Embryonic facial prominence (tissue), 1 donor: ENCODE measurements around the gene CPSF4L.
"Not testable (repeated sequence)": the region's sequence is repeated elsewhere in the genome, so short reads cannot be mapped to it uniquely, and the experiment has no call there.

Source experiments
- DNase-seq: peaks from one replicate; pipeline ENCODE4 v3.0.0-alpha.2; 2016; ENCODE audit errors: extremely low spot score

Gene CPSF4L

GRCh38 chr17:73268582-73269328 lies 7.1 kb upstream of the CPSF4L start:
- no peak for DNase-seq

GRCh38 chr17:73267648-73268537 lies 6.2 kb upstream of the CPSF4L start:
- no peak for DNase-seq

- no peak for DNase-seq
These were observed 5.1 kb upstream of the CPSF4L start for GRCh38 chr17:73266796-73267195.

GRCh38 chr17:73265646-73266640 lies 4.3 kb upstream of the CPSF4L start:
- DNase-seq = no peak

GRCh38 chr17:73264448-73264847 lies 2.8 kb upstream of the CPSF4L start:
- DNase-seq = not testable (repeated sequence)

- DNase-seq = no peak
These were observed 1.3 kb upstream of the CPSF4L start for GRCh38 chr17:73262676-73263642.

- no peak for DNase-seq
These were observed 434 bp upstream of the CPSF4L start for GRCh38 chr17:73261952-73262675.

- DNase-seq = no peak
These were observed 4.2 kb downstream of the CPSF4L start for GRCh38 chr17:73257516-73257915.

- no peak for DNase-seq
These were observed 5.5 kb downstream of the CPSF4L start for GRCh38 chr17:73256220-73256619.

GRCh38 chr17:73255671-73256181 lies 6.0 kb downstream of the CPSF4L start:
- DNase-seq = no peak

GRCh38 chr17:73251871-73252270 lies 9.8 kb downstream of the CPSF4L start:
- DNase-seq = no peak

GRCh38 chr17:73250851-73251640 lies 10.6 kb downstream of the CPSF4L start:
- DNase-seq = no peak

GRCh38 chr17:73249700-73250099 lies 12.0 kb downstream of the CPSF4L start:
- no peak for DNase-seq

GRCh38 chr17:73248532-73248931 lies 13.1 kb downstream of the CPSF4L start:
- no peak for DNase-seq

GRCh38 chr17:73247726-73248125 lies 14.0 kb downstream of the CPSF4L start:
- no peak for DNase-seq

- DNase-seq = no peak
These were observed 21.1 kb downstream of the CPSF4L start for GRCh38 chr17:73240561-73240960.

GRCh38 chr17:73237714-73238113 lies 24.0 kb downstream of the CPSF4L start:
- no peak for DNase-seq

GRCh38 chr17:73234736-73235135 lies 26.9 kb downstream of the CPSF4L start:
- DNase-seq = no peak
